NCI-H128 (cell line): ENCODE results near the gene PODXL.
"Not testable (repeated sequence)": the region's sequence is repeated elsewhere in the genome, so short reads cannot be mapped to it uniquely, and the experiment has no call there.

ENCODE experiments used
- DNase-seq: peaks from one replicate; lab custom pipeline; 2025; ENCODE audit not compliant: unreplicated experiment; lab: John Stamatoyannopoulos, UW

PODXL gene

GRCh38 chr7:131495669-131496498 lies 60.5 kb downstream of the PODXL start:
- no peak for DNase-seq

DNA sequence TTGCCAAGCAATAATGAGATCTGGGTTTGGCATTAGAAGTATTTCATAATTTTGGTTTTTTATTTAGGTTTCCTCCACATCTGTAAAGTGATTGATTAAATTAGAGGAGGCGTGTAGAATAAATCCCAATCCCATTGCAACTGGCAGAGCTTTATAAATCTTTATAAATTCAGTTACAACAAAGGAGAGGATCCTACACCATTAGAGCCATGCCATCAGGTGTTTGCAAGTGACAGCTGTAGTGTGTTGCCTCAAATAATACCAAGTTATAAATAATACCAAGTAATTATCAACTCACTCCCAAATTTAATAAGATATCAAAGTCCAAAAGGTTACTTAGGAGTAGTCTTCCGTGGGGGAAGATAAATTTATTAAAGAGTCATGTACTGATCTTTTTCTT lies 62.2 kb downstream of the PODXL start:
- DNase-seq, result no peak

GRCh38 chr7:131493581-131493980 lies 62.8 kb downstream of the PODXL start:
- no peak for DNase-seq

DNA sequence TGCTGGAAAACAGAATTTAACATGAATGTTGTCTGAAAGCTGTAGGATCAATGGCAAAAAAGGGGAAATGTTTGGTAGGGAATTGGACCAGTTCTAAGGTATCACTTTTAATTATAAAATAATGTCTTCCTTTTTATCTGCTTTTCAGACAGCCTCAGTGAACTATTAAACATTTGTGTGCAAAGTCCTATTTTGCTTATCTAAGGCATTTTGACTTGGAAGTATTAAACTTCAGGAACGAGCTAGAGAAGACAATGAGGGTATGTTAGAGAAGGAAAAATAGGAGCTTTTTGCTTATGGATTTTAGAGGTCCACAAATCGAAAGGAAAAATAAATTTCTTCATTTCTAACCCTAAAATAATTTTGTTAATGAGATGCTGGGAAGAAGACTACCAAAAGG lies 63.3 kb downstream of the PODXL start:
- no peak for DNase-seq

DNA sequence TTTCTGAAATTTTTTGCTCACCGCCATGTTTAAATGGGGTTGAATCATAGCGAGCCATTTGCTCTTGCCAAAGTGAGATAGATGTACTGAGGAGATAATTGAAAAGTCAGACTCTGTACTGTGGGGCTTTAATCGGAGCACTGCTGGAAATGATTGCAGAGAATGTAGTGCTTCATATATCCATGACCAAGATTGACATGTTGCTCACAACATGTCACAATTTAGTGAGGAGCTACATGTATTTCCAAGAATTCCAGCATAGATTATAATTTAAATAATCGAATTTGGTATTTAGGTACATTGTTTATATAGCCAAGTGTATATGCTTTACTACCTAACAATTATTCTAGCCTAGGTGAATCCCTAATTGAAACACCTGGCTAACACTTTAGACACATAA lies 66.5 kb downstream of the PODXL start:
- DNase-seq, result no peak

- no peak for DNase-seq
These were observed 67.2 kb downstream of the PODXL start for GRCh38 chr7:131489196-131489595.

GRCh38 chr7:131488361-131488760 lies 68.1 kb downstream of the PODXL start:
- no peak for DNase-seq

- no peak for DNase-seq
These were observed 69.2 kb downstream of the PODXL start for GRCh38 chr7:131487217-131487616.

DNA sequence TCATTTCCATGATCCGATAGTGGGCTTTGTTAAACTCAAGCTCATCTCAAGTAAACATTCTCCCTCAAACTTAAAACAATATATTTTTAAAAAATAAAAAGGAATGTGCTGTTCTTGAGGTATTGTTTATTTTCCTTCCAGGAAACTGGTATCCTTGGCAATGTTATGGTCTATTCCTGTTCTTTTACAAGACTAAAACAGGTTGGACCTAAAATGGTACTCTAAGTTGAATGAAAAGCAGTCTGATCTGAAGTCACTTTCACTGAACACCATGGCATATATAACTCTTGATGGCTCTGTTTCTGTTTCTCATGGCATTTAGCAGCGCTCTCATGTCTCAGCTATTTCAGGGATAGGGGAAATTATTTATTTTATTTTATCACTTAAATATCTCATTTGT lies 70.1 kb downstream of the PODXL start:
- DNase-seq, result no peak

GRCh38 chr7:131483586-131483985 lies 72.8 kb downstream of the PODXL start:
- DNase-seq, result no peak

DNA sequence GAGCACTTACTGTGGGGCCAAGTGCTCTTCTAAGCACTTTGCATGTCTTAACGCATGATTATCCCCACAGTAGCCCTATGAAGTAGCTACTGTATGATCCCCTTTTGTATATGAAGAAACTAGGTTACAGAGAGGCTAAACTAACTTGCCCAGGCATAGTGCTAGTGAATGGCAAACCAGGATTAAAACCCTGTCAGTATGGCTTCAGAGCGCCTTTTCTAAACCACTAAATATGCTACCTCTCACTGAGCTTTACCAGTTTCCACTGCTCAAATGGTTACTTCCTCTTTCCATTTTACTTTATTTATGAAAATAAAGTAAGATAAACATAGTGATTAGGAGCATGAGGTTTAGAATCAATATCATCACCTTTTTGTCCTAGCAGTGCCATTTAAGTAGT lies 73.6 kb downstream of the PODXL start:
- DNase-seq, result no peak

DNA sequence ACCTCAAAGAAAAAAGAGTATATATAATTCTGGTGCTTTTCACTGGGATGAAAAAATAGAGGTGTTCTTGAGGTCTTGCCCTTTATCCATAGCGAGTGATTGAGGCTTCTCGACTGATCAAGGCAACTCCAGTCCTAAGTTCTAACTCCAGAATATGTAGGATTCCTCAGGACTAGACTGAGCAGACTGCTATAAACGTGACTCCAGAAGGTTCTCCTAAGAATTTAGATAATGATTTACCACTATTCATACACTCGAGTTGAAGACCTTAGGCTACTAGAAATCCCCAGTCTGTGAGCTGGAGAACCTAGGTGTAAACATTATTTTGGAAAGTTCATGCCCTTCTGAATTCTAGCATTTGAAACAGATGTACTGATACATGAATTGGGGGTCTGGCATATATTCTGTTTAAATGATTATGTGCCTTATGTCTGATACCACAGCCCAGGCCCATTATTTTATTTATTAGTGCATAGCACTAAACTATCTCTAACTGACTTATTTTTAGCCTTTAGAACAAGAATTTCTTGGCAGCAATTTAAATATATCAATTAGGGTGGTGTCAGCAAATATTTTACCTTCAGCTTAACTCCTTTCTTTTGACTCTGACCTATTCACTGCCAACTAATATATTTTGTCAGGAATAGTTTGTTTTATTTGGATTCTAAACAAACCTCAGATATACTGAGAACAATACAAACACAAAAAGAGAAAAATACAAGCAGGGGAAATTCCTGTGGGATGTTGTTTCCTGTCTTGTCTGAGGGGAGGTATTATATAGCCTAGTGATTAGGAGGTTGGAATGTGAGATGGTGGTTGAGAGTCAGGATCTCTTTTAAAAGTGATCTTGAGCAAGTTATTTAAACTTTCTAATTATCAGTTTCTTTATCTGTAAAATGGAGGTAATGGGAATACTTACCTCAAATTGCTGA lies 75.8 kb downstream of the PODXL start:
- DNase-seq, result no peak

- no peak for DNase-seq
These were observed 79.7 kb downstream of the PODXL start for GRCh38 chr7:131476740-131477139.

GRCh38 chr7:131471250-131472004 lies 85.0 kb downstream of the PODXL start:
- peak; percentile 4 for DNase-seq

- DNase-seq, result no peak
These were observed 88.6 kb downstream of the PODXL start for GRCh38 chr7:131467788-131468187.

DNA sequence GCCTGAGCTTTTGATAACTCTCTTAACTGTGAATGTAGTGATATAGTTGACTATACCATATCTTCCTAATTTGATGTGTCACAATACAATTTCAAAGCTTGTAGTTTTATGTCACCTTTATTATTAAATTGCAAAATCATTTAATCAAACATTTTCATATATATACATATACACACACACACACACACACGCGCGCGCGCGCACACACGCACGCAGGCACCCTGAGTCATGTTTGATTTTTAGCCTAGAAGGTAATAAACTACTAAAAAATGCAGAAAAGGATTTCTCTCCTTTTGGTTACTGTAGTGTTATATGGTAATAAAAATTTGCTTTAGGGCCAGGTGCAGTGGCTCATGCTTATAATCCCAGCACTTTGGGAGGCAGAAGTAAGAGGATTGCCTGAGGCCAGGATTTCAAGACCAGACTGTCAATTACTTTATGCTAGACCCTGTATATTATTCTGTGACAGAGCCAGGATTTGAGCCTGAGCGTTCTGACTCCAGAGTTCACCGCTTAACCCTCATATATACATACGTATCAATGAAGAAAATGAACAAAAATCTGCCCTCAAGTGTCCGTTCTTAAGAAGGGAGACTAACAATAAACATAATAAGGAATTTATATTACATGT lies 89.6 kb downstream of the PODXL start:
- no peak for DNase-seq

GRCh38 chr7:131462715-131463114 lies 93.7 kb downstream of the PODXL start:
- not testable (repeated sequence) for DNase-seq

- no peak for DNase-seq
These were observed 94.4 kb downstream of the PODXL start for GRCh38 chr7:131462059-131462458.

DNA sequence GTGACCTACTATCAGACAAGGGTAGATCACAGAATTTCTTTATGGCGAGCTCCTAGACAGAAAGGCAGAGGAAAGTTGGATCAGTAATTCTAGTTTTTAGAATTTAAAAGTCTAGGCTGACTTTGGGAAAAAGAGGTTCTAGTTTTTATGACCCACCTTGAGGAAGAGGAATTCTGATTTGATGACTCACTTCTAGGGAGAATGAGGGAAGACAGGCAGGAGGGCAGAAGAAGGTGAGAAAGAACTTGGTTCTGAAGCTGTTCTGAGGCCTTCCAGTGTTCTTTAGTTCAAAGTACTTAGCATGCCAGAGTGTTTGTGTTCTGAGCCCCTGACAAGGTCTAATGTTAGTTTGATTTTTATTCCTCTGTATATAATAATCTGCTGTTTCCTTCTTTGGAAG lies 97.2 kb downstream of the PODXL start:
- DNase-seq, result no peak

GRCh38 chr7:131456338-131456737 lies 100.1 kb downstream of the PODXL start:
- DNase-seq, result no peak

- no peak for DNase-seq
These were observed 100.9 kb downstream of the PODXL start for GRCh38 chr7:131455546-131455945.
